ENCODE data around the gene NFATC4.
A peak's percentile ranks its signal among the peaks of the same experiment; 100 is the strongest.
"Not testable (repeated sequence)": the region's sequence is repeated elsewhere in the genome, so short reads cannot be mapped to it uniquely, and the experiment has no call there.

Gene NFATC4

GRCh38 chr14:24339284-24340151, 28.5 kb upstream of the NFATC4 start, which contains the start of gene RIPK3:
Gene RIPK3 (minus strand): TSS chr14:24339991. CDS start chr14:24339826, 165 bp downstream.
- peak; percentile 66 for DNase-seq

- DNase-seq: no peak
Observed at GRCh38 chr14:24340606-24341005, 27.4 kb upstream of the NFATC4 start.

- no peak for DNase-seq
Observed at GRCh38 chr14:24342889-24343288, 25.1 kb upstream of the NFATC4 start.

- no peak for DNase-seq
Observed at GRCh38 chr14:24343795-24344660, 24.0 kb upstream of the NFATC4 start.

- DNase-seq: no peak
Observed at GRCh38 chr14:24347134-24347533, 20.9 kb upstream of the NFATC4 start.

- DNase-seq: no peak
Observed at GRCh38 chr14:24348186-24348585, 19.8 kb upstream of the NFATC4 start.

- no peak for DNase-seq
Observed at GRCh38 chr14:24349742-24350141, 18.2 kb upstream of the NFATC4 start.

GRCh38 chr14:24351517-24351916, 16.5 kb upstream of the NFATC4 start:
- DNase-seq: no peak

GRCh38 chr14:24353559-24354481, 14.2 kb upstream of the NFATC4 start:
- no peak for DNase-seq

- DNase-seq: not testable (repeated sequence)
Observed at GRCh38 chr14:24354482-24354825, 13.5 kb upstream of the NFATC4 start.

- DNase-seq: no peak
Observed at GRCh38 chr14:24355009-24355408, 13.0 kb upstream of the NFATC4 start.

GRCh38 chr14:24356208-24356607, 11.8 kb upstream of the NFATC4 start:
- DNase-seq: no peak

- DNase-seq: no peak
Observed at GRCh38 chr14:24360281-24360680, 7.7 kb upstream of the NFATC4 start.

- DNase-seq: no peak
Observed at GRCh38 chr14:24361326-24361725, 6.7 kb upstream of the NFATC4 start.

GRCh38 chr14:24362241-24362960, 5.6 kb upstream of the NFATC4 start:
- DNase-seq: no peak

GRCh38 chr14:24363401-24363800, 4.6 kb upstream of the NFATC4 start:
- no peak for DNase-seq

- DNase-seq: no peak
Observed at GRCh38 chr14:24364841-24365240, 3.1 kb upstream of the NFATC4 start.

- DNase-seq: peak; percentile 61
Observed at GRCh38 chr14:24365600-24366412, 2.2 kb upstream of the NFATC4 start.

- no peak for DNase-seq
Observed at GRCh38 chr14:24366413-24366720, 1.6 kb upstream of the NFATC4 start.

GRCh38 chr14:24366721-24367513, 1.1 kb upstream of the NFATC4 start:
- DNase-seq: peak; percentile 18

GRCh38 chr14:24368212-24368561, 203 bp downstream of the NFATC4 start:
- no peak for DNase-seq

All from stimulated activated CD4-positive, alpha-beta T cell treated with anti-CD3 and anti-CD28 coated beads, Interleukin-12 subunit alpha, Interleukin-12 subunit beta, amount 100 ng/mL, for 4 hours (primary cell).